Measurements from ENCODE around the gene NBPF1. TPM values are rescaled to one million over a fixed set of nuclear protein-coding genes. Genes with fewer than 3 reads are reported as not detected.
A peak's percentile ranks its signal among the peaks of the same experiment; 100 is the strongest.

NBPF1 gene
- total and polyA plus RNA-seq, 12 donors: 2.8 to 15.2 (median 11.0) TPM

DNA sequence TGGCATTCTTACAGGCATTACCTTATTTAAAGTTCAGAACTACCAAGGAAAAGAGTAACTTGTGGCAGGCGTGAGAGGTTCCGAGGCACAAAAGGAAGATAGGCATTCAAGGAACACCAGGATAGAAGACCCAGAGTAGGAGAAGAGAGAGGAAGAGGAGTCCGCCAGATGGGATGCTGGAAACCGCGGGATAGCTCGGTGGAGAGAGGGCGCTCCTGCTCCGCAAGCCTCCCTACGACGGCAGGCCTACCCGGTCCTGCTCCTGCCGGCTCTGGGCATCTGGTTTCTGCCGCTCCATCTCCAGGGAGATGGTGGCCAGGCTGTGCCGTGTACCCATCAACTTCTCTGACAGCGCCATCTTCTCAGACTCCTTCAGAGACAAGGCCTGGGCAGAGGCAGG lies 5.4 kb upstream of the NBPF1 start:
- ATAC-seq (peak in 1 of 8 donors; percentile 1), DNase-seq (peak in 1 of 2 donors; percentile 2)
- Histone ChIP-seq H3K36me3 (peaks cover 0 to 64% (median 26%) of the 10 kb centered on the region in 9 donors), H3K27ac (no peak overlapping the region), H3K27me3 (peaks cover 0 to 14% (median 0%) of the 10 kb centered on the region in 7 donors), H3K9me3 (no peaks in the 10 kb centered on the region), H3K4me3 (no peak overlapping the region), H3K4me1 (peaks cover 0 to 10% (median 4%) of the 10 kb centered on the region in 9 donors)
- WGBS, 2 donors: 77 to 78% methylated on average over 15 of the region's 15 CpGs
- intact Hi-C loops (cut with DNase I): loop anchor here in 1 of 10 donors (10.0 kb wide), 2 partner anchors 104 to 306 kb away; partner anchors contain the start of genes CROCC and RNU1-1
- TF ChIP-seq, protein P1, sequence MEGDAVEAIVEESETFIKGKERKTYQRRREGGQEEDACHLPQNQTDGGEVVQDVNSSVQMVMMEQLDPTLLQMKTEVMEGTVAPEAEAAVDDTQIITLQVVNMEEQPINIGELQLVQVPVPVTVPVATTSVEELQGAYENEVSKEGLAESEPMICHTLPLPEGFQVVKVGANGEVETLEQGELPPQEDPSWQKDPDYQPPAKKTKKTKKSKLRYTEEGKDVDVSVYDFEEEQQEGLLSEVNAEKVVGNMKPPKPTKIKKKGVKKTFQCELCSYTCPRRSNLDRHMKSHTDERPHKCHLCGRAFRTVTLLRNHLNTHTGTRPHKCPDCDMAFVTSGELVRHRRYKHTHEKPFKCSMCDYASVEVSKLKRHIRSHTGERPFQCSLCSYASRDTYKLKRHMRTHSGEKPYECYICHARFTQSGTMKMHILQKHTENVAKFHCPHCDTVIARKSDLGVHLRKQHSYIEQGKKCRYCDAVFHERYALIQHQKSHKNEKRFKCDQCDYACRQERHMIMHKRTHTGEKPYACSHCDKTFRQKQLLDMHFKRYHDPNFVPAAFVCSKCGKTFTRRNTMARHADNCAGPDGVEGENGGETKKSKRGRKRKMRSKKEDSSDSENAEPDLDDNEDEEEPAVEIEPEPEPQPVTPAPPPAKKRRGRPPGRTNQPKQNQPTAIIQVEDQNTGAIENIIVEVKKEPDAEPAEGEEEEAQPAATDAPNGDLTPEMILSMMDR (IDR thresholded peaks at IDR 0.05): no peak

DNA sequence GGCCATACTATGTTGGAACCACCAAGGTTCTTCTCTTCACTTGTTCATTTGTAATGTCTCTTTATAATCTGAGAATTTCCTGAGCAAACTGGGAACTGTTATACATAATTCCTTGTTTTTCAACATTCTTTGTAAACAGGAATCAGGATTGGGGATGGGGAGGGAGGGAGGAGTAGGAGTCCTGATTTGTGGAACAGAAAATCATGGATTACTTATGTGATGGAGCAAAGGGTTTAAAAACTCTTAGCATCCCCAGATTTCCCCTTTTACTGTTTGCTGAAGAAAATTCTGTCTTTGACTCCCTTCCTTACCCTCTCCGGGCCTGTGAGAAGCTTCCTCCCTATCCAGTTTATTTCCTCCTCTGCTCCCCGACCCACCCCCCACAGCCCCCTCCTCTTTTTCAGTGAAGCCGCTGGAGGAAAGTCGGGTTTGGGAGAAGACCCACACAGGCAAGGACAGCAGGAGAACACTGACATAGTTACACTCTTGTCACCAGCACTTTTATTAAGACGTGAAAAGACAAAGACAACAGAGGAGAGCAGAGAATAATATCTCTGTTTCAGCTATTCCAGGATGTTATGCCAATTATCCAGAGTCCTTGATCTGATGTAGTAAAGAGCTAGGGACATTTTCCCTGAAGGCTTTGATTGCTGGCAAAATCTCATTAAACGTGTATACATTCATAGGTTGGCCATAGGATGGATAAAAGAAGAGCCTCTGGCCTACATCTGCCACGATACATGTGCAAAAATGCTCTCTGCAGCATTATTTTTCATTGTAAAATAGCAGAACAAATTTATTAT lies 4.6 kb upstream of the NBPF1 start:
- WGBS, 2 donors: 74 to 75% methylated on average over 7 of the region's 7 CpGs
- ATAC-seq (no peak), DNase-seq (peak in 1 of 2 donors; percentile 3)
- no peak overlapping the region for H3K4me3 ChIP-seq
- H3K36me3 ChIP-seq: peaks cover 0 to 56% (median 18%) of the 10 kb centered on the region in 9 donors
- H3K9me3 ChIP-seq: no peaks in the 10 kb centered on the region
- TF ChIP-seq, protein P1 (IDR thresholded peaks at IDR 0.05): no peak
- intact Hi-C loops (cut with DNase I): loop anchor here in 1 of 10 donors (10.0 kb wide), 2 partner anchors 103 to 307 kb away; partner anchors contain the start of genes CROCC and RNU1-1
- H3K27ac ChIP-seq: no peak overlapping the region
- H3K4me1 ChIP-seq: peaks cover 0 to 14% (median 7%) of the 10 kb centered on the region in 9 donors
- H3K27me3 ChIP-seq: peaks cover 0 to 21% (median 0%) of the 10 kb centered on the region in 7 donors

DNA sequence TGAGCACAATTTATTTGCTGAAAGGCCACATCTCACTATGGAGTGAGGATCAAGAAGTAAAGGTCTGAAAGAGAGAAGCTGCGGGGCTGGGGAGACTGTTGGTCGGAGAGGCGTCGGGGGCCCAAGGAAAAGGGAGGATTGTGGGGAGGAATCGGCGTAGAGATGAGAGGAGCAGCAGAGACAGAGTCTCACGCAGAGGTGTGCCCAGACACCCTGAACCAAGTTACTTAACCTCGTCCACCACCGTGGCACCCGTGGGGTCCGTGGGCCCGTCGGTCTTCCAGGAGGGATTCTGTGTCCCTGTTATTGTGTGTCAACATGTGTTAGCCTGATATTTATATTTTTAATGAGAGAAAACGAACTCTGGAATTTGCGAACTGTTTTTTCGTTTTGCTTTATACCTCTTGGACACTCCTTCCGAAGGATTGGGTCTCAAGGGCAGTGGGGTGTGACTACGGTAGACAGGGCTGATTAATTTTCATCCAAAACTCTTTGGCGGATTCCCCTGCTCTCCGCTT lies 3.8 kb upstream of the NBPF1 start:
- peak in 1 of 2 donors; percentile 10 for DNase-seq
- ATAC-seq: no peak
- Histone ChIP-seq H3K27me3 (peaks cover 0 to 29% (median 0%) of the 10 kb centered on the region in 7 donors), H3K4me3 (no peak overlapping the region), H3K36me3 (peaks cover 0 to 48% (median 10%) of the 10 kb centered on the region in 9 donors), H3K9me3 (no peaks in the 10 kb centered on the region), H3K4me1 (peaks cover 4 to 22% (median 14%) of the 10 kb centered on the region in 9 donors), H3K27ac (no peak overlapping the region)
- intact Hi-C loops (cut with DNase I): loop anchor here in 1 of 10 donors (10.0 kb wide), 2 partner anchors 102 to 308 kb away; partner anchors contain the start of genes CROCC and RNU1-1
- TF ChIP-seq, protein P1 (IDR thresholded peaks at IDR 0.05): no peak
- WGBS, 2 donors: 92 to 93% methylated on average over 20 of the region's 20 CpGs

Data from heart right ventricle (tissue), 16 donors.